Suprapubic skin (tissue), 3 donors: ENCODE results near the gene RFC5.
"Not testable (repeated sequence)": the region's sequence is repeated elsewhere in the genome, so short reads cannot be mapped to it uniquely, and the experiment has no call there.

ENCODE experiments used
- POLR2AphosphoS5 ChIP-seq, 3 donors: sonication (generic); formaldehyde crosslinking; IDR thresholded peaks; one replicate each; pipeline ENCODE4 v1.6.1; 2017; ENCODE audit warnings: antibody characterized with exemption in 3 of 3
- TF ChIP-seq, protein P1 (sequence below), 2 donors: fragments of 200-600 bp in 1 of 2; fragments of 450-650 bp in 1 of 2; sonication (generic) in 1 of 2; IDR thresholded peaks; one replicate each; pipeline ENCODE4 v1.5.1; 2016 to 2019; ENCODE audit warnings: antibody characterized with exemption in 2 of 2, mild to moderate bottlenecking in 1 of 2, moderate library complexity in 1 of 2

DNA sequence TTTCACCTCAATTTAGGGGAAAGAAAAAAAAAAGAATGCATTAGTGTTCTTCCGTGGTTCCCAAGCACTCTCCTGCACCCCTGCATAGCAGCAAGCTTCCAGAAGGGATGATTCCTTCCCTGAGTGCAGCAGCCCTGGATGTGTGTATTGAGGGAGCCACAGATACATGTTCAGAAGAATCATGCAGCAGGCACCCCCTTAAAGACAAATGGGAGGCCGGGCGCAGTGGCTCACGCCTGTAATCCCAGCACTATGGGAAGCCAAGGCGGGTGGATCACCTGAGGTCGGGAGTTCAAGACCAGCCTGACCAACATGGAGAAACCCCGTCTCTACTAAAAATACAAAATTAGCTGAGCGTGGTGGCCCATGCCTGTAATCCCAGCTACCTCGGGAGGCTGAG, 65.0 kb downstream of the RFC5 start:
- TF ChIP-seq POLR2AphosphoS5 (IDR thresholded peaks at IDR 0.05), result not testable (repeated sequence)
- TF ChIP-seq, protein P1, sequence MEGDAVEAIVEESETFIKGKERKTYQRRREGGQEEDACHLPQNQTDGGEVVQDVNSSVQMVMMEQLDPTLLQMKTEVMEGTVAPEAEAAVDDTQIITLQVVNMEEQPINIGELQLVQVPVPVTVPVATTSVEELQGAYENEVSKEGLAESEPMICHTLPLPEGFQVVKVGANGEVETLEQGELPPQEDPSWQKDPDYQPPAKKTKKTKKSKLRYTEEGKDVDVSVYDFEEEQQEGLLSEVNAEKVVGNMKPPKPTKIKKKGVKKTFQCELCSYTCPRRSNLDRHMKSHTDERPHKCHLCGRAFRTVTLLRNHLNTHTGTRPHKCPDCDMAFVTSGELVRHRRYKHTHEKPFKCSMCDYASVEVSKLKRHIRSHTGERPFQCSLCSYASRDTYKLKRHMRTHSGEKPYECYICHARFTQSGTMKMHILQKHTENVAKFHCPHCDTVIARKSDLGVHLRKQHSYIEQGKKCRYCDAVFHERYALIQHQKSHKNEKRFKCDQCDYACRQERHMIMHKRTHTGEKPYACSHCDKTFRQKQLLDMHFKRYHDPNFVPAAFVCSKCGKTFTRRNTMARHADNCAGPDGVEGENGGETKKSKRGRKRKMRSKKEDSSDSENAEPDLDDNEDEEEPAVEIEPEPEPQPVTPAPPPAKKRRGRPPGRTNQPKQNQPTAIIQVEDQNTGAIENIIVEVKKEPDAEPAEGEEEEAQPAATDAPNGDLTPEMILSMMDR (IDR thresholded peaks at IDR 0.05), result not testable (repeated sequence)
